Psoas muscle (tissue), 8 donors: ENCODE results near the gene GMFB. TPM values are rescaled to one million over a fixed set of nuclear protein-coding genes. Genes with fewer than 3 reads are reported as not detected.

ENCODE experiments used
- ATAC-seq, 4 donors: fragments of 200-7000 bp; cut with Tn5 transposase; one replicate each; pipeline ENCODE4 v1.9.1; 2020; ENCODE audit warnings: moderate library complexity in 3 of 4, mild to moderate bottlenecking in 2 of 4
- DNase-seq, 2 donors: peaks; one replicate each; pipeline ENCODE4 v3.0.0-alpha.2; 2020
- H3K27ac ChIP-seq: fragments of 200-600 bp; one replicate; pipeline ENCODE4 v1.8.0; 2022
- H3K27me3 ChIP-seq, 3 donors: fragments of 200-600 bp in 1 of 3; one replicate each; pipeline versions ENCODE4 v1.6.1 to v1.8.0; 2013 to 2022; ENCODE audit warnings: low read length in 2 of 3, mild to moderate bottlenecking in 2 of 3, moderate library complexity in 1 of 3; ENCODE audit not compliant: insufficient read depth in 3 of 3
- H3K36me3 ChIP-seq, 2 donors: fragments of 200-600 bp in 1 of 2; one replicate each; pipeline versions ENCODE4 v1.6.1 to v1.8.0; 2013 to 2022; ENCODE audit warnings: low read depth in 1 of 2, mild to moderate bottlenecking in 1 of 2, moderate library complexity in 1 of 2; ENCODE audit not compliant: insufficient read depth in 1 of 2
- H3K4me1 ChIP-seq: fragments of 200-600 bp; one replicate; pipeline ENCODE4 v1.8.0; 2022
- H3K4me3 ChIP-seq: fragments of 200-600 bp; one replicate; pipeline ENCODE4 v1.8.0; 2022; ENCODE audit warnings: mild to moderate bottlenecking
- H3K9me3 ChIP-seq: fragments of 200-600 bp; one replicate; pipeline ENCODE4 v1.8.0; 2022
- WGBS, 3 donors: extraction: QIAGEN DNeasy Blood & Tissue Kit; methylation state at CpG; one replicate each; pipeline versions ENCODE4 v1.1.6 to v1.1.7; 2013; 5-methylcytosine and 5-hydroxymethylcytosine counted together
- intact Hi-C, 2 donors: fragments of 100-400 bp; cut with DNase I; formaldehyde crosslinking; loops; one replicate each; pipeline versions ENCODE4 v1.11.0 to v1.14.2; 2022
- polyA plus RNA-seq, 3 donors: library from polyadenylated mRNA; stranded (reverse); fragments of 200-250 nt; gene quantifications; one replicate each; pipeline ENCODE4 v1.2.3, GENCODE V29; 2013
- total RNA-seq, 4 donors: library from RNA; stranded (reverse); fragmentation: NEBNext Ultra II Directional in 2 of 4; extraction: Animal tissue kit (Norgen Biotek cat#: 25700) in 2 of 4; gene quantifications; one replicate each; pipeline versions ENCODE4 v1.2.1 to v1.2.4, GENCODE V29; 2021 to 2023
- TF ChIP-seq, protein P1 (sequence below): fragments of 200-600 bp; IDR thresholded peaks from one replicate; pipeline ENCODE4 v1.8.0; 2022; ENCODE audit warnings: antibody characterized with exemption
- donor health status: healthy with polysubstance abuse.
- donor health status: DM: no; HTN: no; CAD: no; lungs with moderate emphysema.
- donor health status: Bipolar disorder and iron deficiency.
- donor health status: healthy.
- donor health status: DM: yes; HTN: yes; CAD: no.
- donor health status: DM: no; HTN: no; CAD: no.
- donor health status: DM: no; HTN: no; CAD: no.
- donor health status: DM: yes; HTN: yes; CAD: no.

GMFB gene
- total and polyA plus RNA-seq, 7 donors, result 5.0 to 22.9 (median 14.5) TPM

DNA sequence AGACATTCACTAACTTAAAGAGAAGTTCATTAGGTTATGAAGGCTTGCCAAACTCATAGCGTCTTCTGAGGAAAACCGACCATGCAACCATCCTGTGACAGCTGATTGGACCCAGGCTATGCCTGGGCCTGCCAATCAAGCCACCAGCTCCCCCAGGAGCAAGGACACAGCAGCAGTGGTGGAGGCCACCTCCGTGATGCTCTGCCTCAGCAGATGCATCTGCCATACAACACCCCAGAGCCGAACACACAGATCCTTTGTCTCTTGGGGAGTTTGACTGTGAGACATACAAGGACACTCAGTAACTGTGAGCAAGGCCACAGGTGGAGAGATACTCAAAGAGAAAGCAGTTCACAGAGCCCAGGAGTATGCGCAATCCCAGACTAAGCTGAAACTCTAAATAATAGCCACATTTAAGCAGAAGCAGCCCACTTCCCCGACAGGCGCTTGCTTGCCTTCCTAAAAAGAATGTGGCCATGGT, 37.6 kb downstream of the GMFB start:
- no peak overlapping the region for H3K27ac ChIP-seq
- H3K27me3 ChIP-seq, result no peaks in the 10 kb centered on the region
- no peak for ATAC-seq
- no peak overlapping the region for H3K4me3 ChIP-seq
- H3K9me3 ChIP-seq, result no peaks in the 10 kb centered on the region
- no peaks in the 10 kb centered on the region for H3K36me3 ChIP-seq
- H3K4me1 ChIP-seq, result no peaks in the 10 kb centered on the region
- intact Hi-C loops, result no loop called here
- WGBS, 3 donors, result 76 to 79% (median 78%) methylated on average over 7 of the region's 7 CpGs
- TF ChIP-seq, protein P1, sequence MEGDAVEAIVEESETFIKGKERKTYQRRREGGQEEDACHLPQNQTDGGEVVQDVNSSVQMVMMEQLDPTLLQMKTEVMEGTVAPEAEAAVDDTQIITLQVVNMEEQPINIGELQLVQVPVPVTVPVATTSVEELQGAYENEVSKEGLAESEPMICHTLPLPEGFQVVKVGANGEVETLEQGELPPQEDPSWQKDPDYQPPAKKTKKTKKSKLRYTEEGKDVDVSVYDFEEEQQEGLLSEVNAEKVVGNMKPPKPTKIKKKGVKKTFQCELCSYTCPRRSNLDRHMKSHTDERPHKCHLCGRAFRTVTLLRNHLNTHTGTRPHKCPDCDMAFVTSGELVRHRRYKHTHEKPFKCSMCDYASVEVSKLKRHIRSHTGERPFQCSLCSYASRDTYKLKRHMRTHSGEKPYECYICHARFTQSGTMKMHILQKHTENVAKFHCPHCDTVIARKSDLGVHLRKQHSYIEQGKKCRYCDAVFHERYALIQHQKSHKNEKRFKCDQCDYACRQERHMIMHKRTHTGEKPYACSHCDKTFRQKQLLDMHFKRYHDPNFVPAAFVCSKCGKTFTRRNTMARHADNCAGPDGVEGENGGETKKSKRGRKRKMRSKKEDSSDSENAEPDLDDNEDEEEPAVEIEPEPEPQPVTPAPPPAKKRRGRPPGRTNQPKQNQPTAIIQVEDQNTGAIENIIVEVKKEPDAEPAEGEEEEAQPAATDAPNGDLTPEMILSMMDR, result no peak
- no peak for DNase-seq

DNA sequence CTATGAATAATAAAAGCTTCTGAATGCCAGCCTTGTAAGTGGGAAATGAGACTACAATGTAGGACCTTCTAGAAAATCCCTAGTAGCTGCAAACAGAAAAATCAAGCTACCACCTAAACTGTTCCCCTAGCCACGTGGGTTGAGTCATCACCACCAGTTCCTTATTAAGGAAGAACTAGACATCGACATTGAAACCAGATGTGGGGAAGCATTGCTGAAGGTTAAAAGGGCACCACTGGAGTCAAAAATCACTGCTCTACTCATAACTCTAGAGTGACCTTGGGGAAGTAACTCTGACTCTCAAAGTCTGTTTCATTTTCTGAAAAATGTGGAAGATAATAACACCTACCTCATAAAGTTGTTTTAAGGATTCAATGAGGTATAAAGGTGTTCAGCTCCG, 38.2 kb downstream of the GMFB start:
- 58 to 66% (median 65%) methylated on average over 3 of the region's 3 CpGs for WGBS, 3 donors
- intact Hi-C loops, result no loop called here

DNA sequence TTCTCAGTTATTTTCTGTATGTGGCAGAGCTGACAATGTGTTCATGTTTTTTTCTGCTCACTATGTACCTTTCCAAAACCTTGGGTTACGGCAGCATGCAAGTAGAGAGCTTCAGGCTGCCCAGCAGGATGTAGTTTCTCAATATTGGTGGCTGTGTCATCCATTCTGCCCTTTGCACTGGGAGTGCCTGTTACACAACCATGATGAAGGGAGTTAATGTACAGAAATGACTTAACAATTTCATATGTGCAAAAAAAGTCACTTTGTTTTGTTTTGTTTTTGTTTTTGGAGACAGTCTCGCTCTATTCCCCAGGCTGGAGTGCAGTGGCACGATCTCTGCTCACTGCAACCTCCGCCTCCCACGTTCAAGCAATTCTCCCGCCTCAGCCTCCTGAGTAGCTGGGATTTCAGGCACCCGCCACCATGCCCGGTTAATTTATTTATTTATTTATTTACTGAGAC, 41.5 kb downstream of the GMFB start:
- no peak overlapping the region for H3K27ac ChIP-seq
- H3K4me3 ChIP-seq, result no peak overlapping the region
- intact Hi-C loops, result no loop called here
- TF ChIP-seq, protein P1, result no peak
- H3K36me3 ChIP-seq, result no peaks in the 10 kb centered on the region
- ATAC-seq, result no peak
- H3K4me1 ChIP-seq, result no peaks in the 10 kb centered on the region
- H3K27me3 ChIP-seq, result no peaks in the 10 kb centered on the region
- H3K9me3 ChIP-seq, result no peaks in the 10 kb centered on the region
- no peak for DNase-seq
- WGBS, 3 donors, result 88 to 96% (median 90%) methylated on average over 8 of the region's 8 CpGs

More for the DNA sequence above, 38.2 kb downstream of the GMFB start:
- ATAC-seq (no peak), DNase-seq (no peak)
- no peak overlapping the region for H3K4me3 ChIP-seq
- no peaks in the 10 kb centered on the region for H3K4me1 ChIP-seq
- no peaks in the 10 kb centered on the region for H3K36me3 ChIP-seq
- TF ChIP-seq, protein P1, result no peak
- no peaks in the 10 kb centered on the region for H3K27me3 ChIP-seq
- H3K27ac ChIP-seq, result no peak overlapping the region
- no peaks in the 10 kb centered on the region for H3K9me3 ChIP-seq

DNA sequence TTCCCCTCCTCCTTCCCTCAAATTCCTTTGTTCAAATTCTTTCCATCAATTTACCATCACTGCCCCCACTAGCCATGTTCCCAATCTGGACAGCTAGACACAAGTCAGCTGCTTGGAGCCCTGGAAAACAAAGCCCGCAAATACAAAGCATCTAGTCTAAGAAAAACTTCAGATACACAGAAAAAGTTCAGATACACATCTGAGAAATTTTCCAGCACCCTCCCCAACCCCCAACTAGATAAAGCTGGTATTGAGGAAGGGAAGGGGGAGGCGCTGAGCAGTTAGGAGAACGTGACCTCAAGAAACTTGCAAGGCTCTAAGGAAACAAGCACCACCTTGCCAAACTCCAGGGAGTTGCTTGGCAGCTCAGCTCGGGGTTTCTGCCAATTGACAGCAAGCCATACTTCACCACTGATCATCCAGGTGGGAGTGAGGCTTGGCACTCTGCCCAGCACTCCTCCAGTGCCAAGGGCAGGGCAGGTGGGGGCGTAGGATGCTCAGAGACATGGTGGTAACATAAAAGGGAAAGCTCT, 42.6 kb downstream of the GMFB start:
- H3K36me3 ChIP-seq, result no peaks in the 10 kb centered on the region
- DNase-seq (no peak), ATAC-seq (no peak)
- no peak overlapping the region for H3K27ac ChIP-seq
- no peak overlapping the region for H3K4me3 ChIP-seq
- no peaks in the 10 kb centered on the region for H3K9me3 ChIP-seq
- no peaks in the 10 kb centered on the region for H3K4me1 ChIP-seq
- TF ChIP-seq, protein P1, result no peak
- intact Hi-C loops, result no loop called here
- H3K27me3 ChIP-seq, result no peaks in the 10 kb centered on the region
- WGBS, 3 donors, result 27 to 32% (median 30%) methylated on average over 5 of the region's 5 CpGs

DNA sequence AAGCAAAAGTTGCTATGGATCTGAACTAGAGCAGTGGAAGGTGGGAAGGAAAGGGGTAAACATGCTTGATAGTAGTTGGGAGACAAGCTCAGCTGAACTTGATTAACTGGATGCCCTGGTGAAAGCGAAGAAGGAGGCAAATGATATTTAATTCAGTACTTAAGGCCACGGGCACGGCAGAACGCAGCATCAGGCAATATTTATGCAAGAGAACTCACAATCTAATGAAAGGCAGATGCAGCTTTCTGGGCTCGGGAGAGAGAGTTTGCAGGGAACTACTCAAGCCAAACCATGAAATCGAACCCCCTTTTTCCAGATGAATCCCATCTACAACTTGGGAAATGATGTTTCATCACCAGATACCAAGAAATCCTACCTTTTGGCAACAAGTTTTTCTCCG, 44.1 kb downstream of the GMFB start:
- Histone ChIP-seq H3K27me3 (no peaks in the 10 kb centered on the region), H3K27ac (no peak overlapping the region), H3K9me3 (no peaks in the 10 kb centered on the region), H3K4me1 (peaks cover 7% of the 10 kb centered on the region), H3K36me3 (no peaks in the 10 kb centered on the region), H3K4me3 (no peak overlapping the region)
- DNase-seq, result no peak
- intact Hi-C loops, result loop anchor here (5.0 kb wide), 2 partner anchors 38 to 47 kb away; partner anchors contain the start of gene CDKN3 (in 2 of the 2)
- TF ChIP-seq, protein P1, result no peak
- 79 to 81% (median 80%) methylated on average over 7 of the region's 7 CpGs for WGBS, 3 donors
- ATAC-seq, result no peak
